ENCODE results near the gene RPE. TPM values are rescaled to one million over a fixed set of nuclear protein-coding genes. Genes with fewer than 3 reads are reported as not detected.

RPE gene
- total RNA-seq, 1 donor from 2014 or later, result 49.6 TPM

- DNase-seq, result no peak
These were observed 1.7 kb upstream of the RPE start for GRCh38 chr2:210000464-210001324.

- DNase-seq, result no peak
These were observed 921 bp downstream of the RPE start for GRCh38 chr2:210003359-210003758.

GRCh38 chr2:210004881-210005280, 2.4 kb downstream of the RPE start:
- DNase-seq, result no peak

- DNase-seq, result no peak
These were observed 5.5 kb downstream of the RPE start for GRCh38 chr2:210007895-210008294.

GRCh38 chr2:210009126-210009525, 6.7 kb downstream of the RPE start:
- no peak for DNase-seq

- no peak for DNase-seq
These were observed 7.5 kb downstream of the RPE start for GRCh38 chr2:210009896-210010295.

- DNase-seq, result no peak
These were observed 17.7 kb downstream of the RPE start for GRCh38 chr2:210020138-210020537.

GRCh38 chr2:210022824-210023223, 20.4 kb downstream of the RPE start:
- DNase-seq, result no peak

GRCh38 chr2:210027608-210028007, 25.2 kb downstream of the RPE start:
- DNase-seq, result no peak

- DNase-seq, result no peak
These were observed 25.7 kb downstream of the RPE start for GRCh38 chr2:210028178-210028577.

GRCh38 chr2:210034087-210034683, 31.7 kb downstream of the RPE start:
- DNase-seq, result no peak

- no peak for DNase-seq
These were observed 33.2 kb downstream of the RPE start for GRCh38 chr2:210035679-210036078.

- no peak for DNase-seq
These were observed 35.6 kb downstream of the RPE start for GRCh38 chr2:210038078-210038477.

- no peak for DNase-seq
These were observed 44.5 kb downstream of the RPE start for GRCh38 chr2:210046851-210047500.

- DNase-seq, result peak; percentile 90
These were observed 47.4 kb downstream of the RPE start for GRCh38 chr2:210049831-210050230.

- DNase-seq, result no peak
These were observed 48.4 kb downstream of the RPE start for GRCh38 chr2:210050885-210051284.

- DNase-seq, result no peak
These were observed 52.3 kb downstream of the RPE start for GRCh38 chr2:210054696-210055095.

GRCh38 chr2:210055825-210056224, 53.4 kb downstream of the RPE start:
- DNase-seq, result no peak

GRCh38 chr2:210063306-210063705, 60.9 kb downstream of the RPE start:
- no peak for DNase-seq

Measured in tongue (tissue), 2 donors.